NCI-H524 (cell line): ENCODE data around the gene ZBTB20.

Experiments used
- DNase-seq, 2 experiments: peaks; one replicate each; lab custom pipeline; 2025; lab: John Stamatoyannopoulos, UW

ZBTB20 gene

DNA sequence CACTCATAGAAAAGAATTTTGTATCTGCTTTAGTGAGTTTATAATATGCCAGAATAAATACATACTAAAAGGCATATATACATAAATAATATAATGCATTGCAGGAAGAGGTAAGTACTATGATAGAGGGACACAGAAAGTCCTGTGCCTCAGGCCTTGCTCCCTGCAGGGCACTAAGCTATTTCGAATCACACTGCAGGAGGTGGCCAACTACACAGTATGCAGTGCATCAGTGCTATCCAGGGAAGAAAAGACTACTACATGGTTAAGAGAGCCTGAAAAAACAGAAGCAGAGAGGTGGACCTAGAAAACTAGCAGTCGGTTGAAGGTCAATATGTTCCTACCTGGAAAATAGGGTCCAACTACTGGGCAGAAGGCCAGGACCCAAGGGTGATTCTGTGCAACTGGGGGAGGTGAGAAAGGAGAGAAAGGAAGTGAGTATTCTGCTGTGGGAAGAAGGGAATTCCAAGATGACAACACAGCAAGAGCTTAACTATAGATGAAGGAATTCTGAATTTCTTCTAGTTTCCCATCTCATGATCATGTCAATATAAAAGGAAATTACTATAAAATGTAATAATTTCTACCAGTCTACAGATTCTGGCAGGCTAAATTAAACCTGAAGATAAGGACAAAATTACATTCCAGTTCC is 218.0 kb downstream of the ZBTB20 start:
- DNase-seq, result no peak

DNA sequence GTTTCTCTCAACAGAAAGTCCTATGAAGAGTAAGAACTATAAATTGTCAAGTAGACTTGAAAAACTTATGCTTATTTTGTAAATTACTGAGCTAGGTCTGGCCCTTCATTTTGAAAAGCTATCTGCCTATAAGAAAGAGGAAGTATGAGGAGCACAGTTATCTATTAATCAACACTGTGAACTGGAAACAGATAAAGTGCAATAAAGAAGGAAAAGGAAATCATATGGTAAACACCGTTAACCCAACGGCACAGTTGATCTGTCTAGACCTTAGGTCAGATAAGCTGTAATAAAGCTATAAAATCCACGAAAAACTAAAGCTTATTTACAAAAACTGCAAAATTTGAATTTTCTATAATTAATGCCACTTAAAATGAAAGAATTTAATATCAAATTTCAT is 242.5 kb downstream of the ZBTB20 start:
- no peak for DNase-seq

DNA sequence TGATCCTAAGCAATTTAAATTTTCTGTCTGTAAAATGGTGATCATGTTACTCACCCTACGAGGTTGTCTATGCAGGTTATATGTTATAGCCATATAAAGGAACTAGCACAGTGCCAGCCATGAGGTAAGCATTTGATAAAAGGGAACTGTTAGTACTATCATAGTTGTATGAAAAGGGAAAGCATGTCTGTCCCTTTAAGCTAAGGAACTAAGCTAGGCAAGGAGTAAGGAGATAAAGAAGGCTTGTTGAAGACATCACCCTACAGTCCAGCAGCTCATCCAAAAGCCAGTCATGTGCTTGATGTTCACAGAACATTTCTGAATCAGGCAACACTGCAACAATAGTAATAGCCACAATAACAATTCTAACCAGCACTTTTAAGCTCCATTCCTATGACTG is 243.9 kb downstream of the ZBTB20 start:
- DNase-seq, result no peak

DNA sequence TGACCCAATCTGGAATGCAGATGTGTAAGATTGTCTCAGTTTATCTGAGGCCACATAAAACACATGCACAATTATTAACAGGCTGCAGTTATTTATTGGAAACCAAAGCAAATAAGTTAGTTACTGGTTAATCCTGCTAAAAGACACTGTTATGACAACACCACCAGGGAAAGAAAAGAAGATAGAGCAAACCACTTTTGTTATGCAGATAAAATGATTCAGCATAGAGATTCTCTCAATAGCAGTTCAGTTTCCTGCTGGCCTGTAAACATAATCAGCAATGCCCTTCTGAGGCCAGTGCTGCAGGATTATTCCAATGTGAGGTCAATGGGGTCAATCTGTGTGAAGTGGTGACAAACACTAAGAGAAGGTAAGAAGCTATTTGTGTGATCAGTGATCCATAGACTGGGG is 244.4 kb downstream of the ZBTB20 start:
- DNase-seq, result no peak

DNA sequence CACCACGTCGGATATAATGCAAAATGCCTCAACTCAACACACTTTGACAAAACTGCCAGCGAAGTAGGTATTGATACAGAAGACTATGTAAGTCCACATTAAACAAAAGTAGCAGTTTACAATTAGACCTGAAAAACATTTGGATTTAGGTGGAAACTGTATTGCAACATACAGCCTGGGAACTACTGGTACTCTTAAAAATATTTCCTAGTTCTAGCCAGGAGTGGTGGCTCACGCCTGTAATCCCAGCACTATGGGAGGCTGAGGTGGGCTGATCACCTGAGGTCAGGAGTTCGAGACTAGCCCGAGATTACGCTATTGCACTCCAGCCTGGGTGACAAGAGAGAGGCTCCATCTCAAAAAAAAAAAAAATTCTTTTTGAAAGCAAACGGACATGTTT is 246.2 kb downstream of the ZBTB20 start:
- no peak for DNase-seq

DNA sequence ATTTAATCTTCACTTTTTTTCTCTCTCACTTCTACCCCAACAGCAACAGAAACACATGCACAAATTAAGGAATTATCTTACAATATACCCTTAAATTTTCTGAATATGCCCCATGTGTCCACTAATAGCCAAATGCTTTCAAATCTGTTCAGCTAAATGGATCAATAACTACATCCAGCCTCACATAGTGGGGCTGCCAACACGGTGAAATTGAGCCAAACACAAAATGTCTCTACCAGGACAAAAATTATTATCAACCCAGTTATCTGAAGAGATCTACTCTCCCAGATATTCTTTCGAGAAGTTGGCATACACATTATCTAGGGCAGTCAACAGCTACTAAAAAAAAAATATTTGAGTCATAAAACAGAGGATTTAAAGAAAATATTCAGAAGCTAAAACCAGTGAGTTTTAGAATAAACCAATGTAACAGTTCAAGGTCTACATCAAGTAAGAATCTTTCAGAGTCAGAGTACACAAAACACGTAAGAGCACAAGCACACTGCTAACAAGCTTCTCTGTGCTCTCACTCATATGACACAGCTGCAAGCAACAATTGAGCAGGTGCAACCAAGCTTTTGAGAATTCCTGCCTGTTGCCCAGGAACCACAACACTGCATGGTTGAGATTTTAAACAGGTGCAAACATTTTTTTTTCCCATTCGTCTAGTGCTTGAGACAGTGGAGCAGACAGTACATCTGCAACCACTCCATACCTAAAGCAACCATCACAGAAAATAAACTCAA is 247.7 kb downstream of the ZBTB20 start:
- peak; percentile 73 to 88 for DNase-seq

DNA sequence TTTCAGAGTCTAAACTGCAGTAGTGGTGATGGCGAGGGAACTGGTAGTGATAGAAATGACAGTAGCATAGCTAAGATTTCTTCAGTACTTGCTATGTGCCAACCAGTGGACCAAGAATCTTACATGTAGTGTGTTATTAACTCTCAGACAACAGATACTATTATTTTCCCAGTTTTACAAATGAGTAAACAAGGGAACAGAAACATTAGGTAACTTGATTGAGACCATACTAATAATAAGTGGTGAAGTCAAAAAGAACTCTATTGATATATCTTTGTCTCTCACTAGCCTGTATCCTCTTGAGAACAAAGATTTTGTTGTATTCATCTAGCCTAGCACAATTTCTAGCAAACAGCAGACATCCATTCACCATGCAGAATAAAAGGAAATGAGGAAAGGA is 250.1 kb downstream of the ZBTB20 start:
- DNase-seq, result no peak

DNA sequence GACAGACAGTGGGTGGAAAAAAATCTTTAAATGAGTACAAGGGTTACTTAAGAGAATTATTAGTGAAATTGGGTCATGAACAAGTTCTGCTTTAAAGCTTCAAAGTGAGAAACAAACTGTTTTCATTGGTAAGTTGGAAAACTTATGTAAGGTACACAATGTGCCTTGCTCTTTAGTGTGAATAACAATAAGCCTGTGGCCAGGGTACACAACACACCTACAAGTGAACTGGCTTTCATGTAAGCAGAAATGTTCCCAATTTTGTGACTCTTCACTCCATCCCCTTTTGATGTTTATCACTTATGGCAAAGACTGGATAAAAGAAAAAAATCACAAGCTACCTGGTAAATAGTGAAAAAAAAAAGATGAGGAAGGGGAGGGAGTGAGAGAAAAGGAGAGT is 253.7 kb downstream of the ZBTB20 start:
- peak in 1 of 2 experiments; percentile 38 for DNase-seq

DNA sequence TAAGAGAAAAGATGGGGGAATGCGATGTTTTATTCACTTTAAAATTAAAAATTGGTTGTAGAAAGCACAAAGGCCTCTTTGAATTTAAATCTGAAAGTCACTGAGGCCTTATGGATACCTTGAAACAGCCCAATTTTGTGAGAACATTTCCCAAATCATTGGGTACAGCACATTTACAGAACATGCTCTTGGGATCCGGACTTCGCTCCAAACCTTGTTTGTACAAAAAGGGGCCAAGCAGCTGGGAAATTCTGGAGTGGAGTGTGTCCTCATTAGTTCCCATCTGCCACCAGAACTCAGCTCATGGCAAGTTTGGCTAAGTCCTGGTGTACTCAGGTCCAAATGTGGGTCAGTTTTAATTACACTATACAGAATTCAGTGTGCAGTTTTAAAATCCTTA is 254.2 kb downstream of the ZBTB20 start:
- DNase-seq, result peak; percentile 81 to 92

DNA sequence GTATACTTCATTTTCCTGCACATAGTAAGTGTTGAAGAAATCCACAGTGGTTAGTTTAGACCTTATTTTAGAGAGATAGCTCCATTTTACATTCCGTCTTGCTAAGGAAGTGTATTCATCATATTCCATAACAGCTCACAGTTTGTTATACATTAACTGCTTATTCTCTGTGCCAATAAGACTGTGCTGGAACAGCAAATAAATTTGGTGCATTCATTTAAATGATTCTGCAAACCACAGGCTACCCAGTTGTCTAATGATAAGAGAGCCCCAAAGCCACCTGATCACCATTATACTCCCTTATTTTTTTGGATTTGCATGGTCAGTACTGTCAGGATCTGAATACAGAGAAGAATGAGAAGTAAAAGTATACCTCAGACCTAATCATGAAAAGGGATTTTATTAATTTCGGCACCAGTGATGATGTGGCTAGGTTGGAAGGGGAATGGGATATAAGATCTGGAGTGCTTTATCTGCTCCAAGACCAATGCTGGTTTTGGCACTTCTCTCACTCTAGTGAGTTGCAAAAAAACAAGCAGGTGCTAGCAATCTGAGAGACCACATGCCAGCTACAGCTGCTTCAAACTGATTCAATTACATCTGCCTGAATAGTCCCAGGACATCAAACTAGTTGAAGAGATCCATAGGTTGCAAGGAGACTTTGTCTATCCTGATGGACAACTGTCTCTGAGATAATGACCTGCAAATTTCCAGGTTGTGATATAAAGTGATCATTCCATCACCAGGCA is 254.8 kb downstream of the ZBTB20 start:
- peak; percentile 82 to 94 for DNase-seq

DNA sequence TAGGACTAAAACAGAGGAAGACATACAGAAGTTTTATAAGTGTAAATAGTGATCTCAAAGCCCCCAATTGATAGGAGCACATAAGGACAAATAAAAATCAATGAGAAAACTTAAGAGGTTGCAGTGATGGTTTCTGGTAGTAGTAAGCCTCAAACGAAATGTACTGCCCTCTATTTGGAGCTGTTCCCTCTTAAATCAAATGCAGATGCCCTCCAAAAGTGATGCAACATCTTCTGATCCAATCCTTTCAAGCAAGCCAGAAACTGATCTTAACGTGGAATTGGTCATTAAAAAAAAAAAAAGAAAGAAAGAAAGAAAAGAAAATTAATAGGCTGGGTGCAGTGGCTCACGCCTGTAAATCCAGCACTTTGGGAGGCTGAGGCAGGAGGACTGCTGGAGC is 259.3 kb downstream of the ZBTB20 start:
- DNase-seq, result no peak

DNA sequence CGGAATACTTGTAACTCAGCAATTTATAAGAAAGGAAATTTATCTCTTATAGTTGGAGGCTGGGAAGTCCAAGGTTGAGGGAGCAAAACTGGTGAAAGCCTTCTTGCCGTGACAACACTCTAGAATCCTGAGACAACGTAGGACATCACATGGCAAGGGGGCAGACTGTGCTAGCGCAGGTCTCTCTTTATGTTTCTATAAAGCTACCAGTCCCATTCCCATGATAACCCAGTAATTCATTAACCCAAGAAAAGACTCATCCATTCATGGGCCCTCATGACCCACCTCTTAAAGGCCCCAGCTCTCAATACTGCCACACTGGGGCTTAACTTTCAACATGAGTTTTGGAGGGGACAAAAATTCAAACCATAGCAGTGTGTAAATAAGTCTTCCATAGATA is 260.2 kb downstream of the ZBTB20 start:
- no peak for DNase-seq

DNA sequence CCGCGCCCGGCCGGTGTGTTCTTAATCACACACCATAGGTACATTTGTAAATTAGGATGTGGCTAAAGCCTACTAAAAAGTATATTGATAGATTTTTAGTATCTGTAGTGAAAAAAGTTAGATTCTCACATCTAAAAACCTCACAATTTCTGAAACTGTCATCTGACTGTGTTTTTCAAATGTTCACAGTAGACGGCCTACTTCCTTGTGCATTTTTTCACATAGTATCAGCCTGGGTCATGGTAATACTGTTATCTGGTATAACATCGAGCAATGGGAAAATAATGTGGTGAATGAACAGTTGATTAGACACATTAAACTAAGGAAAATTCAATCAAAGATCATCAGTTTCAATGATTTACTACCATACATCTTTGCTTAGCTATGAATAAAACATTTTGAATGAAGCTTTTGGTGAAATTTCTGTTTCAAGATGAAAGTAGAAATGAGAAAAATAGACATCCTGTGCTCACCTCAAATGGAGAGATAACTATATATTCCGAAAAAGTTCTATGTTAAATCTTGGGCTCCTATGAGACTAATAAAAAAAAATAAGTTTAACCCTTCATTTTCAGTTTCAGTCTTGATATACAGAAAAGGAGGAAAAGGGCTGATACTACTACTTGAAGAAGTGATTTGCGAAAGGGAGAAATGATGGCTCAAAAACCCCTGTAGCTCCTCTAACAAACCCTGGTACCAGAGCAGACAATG is 262.7 kb downstream of the ZBTB20 start:
- DNase-seq, result no peak

DNA sequence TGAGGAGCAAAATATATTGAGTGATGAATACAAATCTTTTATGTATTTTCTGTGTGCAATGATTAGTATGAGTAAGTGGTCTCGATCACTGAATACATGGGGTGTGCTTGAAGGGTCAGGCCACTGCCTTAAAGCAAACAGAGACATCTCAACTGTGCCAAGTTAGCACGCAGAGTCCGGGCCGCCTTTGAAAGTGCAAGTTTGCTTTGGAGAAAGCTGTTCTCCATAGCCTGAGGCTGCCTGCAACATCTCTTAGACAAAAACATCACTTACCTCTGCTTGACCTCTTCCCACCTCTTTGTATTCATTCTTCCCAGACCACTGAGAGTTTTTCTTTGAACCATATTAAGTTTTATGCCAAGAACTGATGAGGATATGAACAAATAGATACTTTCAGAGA is 267.0 kb downstream of the ZBTB20 start:
- no peak for DNase-seq

DNA sequence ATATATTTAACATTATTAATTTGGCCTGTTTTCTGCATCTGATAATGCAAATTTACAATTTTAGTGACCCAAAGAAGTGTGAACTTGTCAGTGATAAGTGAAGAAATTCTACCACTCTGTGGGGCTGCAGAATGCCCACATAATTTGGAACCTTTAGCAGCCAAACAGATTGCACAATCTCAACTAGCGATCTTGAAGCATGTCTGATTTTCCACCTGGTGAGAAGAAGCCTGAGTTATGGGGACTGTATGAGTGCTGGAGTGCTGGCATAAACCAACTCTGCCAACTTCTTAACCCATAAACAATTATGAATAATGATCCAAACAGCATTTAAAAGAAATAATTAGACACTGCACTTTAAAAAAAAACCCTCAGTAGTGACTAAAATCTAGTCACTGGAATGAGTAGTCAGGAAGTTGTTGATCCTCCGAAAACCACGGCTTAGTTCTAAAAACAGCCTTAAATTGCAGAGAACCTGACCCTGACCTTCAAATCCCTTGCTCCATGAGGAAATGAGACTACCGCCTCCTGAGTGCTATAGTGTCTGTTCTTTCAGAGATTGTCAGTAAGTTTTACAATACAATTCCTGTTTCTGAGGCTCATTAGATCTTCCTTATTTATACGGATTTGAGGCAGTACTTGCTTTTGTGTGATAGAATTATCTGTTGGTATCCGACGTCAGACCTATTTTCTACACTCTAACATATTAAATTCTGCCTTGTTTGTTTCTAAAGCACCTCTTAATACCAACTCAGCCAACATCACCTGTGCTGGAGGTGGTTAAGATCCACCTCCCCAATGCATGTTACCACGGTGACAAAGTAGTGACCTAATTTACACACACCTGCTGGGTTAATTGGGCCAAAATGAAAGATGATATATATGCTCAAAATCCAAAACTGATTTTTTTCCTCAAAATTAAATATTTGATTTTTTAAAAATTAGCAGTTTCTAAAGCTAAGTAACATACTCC is 267.7 kb downstream of the ZBTB20 start:
- peak in 1 of 2 experiments; percentile 20 for DNase-seq

DNA sequence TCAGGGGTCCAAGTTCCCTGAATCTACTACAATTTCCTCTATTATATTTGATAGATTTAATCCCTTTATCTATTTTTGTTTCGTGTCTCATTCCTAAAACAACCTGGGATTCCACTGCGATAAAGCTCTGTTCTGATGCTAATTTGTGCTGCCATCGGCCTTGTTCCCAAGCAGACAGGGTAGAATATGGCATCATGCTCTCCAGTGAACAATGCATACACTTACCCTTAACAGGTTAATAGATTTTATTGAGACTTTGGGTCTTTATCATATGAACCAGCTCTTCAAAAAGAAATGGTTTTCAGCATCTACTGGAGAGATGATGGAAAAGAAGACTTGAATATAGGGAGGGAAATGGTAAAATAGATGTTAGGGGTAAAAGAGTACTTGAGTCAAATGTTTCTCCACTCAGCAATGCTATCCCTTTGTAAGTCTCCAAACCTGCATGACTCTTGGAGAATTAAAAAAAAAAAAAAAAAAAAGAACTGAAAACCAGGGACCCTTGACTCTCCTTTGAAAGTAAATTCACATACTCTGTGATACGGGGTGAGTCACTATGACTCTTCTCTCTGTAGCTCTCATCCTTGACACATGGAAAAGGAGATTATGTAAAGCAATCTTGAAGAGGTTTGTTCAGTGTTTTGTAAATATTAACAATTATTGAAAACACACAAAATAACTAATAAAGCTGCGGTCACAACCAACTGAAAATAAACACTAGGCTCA is 268.8 kb downstream of the ZBTB20 start:
- DNase-seq, result no peak

DNA sequence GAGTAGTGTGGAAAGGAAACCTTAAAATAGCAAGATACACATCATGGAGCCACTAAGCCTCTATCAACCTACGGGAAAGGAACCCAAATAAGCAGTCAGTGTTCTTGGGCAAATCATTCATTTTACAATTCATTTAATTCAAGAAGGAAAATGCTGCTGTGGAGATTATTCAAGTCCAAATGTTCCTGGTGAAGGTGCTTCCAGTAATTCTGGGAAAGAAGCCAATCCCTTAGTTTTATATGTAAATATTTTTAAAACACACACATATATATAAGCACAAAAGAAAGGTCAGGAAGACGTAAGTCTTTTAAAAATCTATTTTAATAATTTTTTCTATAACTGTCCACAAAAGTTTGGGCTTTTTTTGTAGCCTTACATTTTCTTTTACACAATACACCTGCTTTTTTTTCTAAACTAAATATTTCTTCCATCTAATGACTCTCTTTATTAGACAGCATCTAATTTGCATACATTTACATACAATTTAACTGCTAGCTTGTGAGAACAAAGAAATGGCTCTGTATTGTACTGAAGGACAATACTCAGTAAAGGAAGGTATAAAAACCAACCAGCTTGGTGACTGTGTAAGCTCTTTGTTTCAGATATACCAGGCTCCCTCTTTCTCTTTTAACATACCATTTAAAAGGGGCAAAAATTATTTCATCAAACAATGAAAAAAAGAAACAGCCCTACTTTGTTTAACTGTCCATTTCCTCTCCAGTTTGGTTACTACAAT is 269.5 kb downstream of the ZBTB20 start:
- no peak for DNase-seq

DNA sequence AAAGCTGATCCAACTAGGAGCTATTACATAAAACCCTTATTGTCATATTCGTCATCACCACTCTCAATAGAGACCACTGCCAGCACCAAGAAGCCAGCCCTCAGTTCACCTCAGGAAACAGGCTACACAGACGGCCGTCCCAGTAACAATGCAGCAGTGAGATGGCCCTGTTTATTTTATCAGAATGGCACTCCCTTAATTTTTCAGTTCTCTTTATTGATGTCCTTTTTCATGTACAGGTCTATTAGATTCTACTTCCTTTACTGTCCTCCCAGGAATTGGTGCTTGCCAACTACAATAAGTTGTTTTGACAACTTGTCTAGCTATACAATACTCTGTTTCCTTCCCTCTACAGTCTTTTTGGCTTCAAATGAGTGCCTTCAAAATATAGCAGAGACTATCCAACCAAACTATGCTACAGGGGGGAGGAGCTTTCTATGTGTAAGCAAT is 272.5 kb downstream of the ZBTB20 start:
- no peak for DNase-seq

DNA sequence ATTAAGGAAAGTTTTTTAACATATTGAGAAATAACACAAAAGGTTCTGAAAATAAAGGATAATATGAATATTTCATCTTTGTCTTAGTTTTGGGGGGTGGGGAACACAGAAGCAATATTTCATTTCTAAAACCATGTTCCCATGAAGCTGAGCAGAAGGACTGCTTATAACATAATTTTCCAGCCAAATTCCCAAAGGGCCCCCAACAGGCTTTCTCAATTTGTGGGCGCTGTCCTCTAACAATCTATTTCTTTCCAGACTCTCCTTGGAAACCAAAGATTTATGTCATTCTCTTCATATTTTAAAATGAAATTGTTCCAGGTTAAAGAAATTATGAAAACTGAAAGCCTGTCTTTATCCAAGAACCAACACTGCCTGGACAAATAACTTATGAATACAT is 273.5 kb downstream of the ZBTB20 start:
- DNase-seq, result no peak

DNA sequence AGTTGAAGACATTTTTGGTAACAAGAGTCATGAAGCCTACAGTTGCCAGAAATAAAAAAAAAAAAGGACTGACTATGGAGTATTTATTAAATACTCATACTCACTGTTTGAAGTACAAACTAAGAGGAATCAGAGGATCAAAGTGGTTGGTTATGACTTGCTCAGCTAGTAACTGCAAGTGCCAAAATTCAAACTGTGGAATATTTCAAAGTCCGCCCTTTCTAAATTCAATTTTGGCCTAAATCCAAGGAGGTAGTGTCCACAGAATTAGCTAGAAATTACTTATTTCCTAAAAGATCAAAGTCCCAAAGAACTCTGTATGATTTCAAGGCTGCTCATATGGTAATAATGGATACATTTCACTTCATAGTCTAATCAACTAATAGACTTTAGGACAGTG is 274.5 kb downstream of the ZBTB20 start:
- DNase-seq, result no peak
